Spleen (tissue), 13 donors: ENCODE measurements around the gene TMEM198. TPM values are rescaled to one million over a fixed set of nuclear protein-coding genes. Genes with fewer than 3 reads are reported as not detected.

ENCODE experiments used
- DNase-seq: peaks from one replicate; pipeline ENCODE4 v3.0.0-alpha.2; 2020
- H3K27ac ChIP-seq, 8 donors: fragments of 200-600 bp; sonication (generic) in 7 of 8; 1 replicate in 4 of 8; 2 replicates in 4 of 8; pipeline versions ENCODE4 v1.5.0 to v1.8.0; 2016 to 2021; ENCODE audit warnings: inconsistent platforms in 4 of 8, mild to moderate bottlenecking in 4 of 8, moderate library complexity in 1 of 8
- H3K27me3 ChIP-seq, 7 donors: fragments of 200-600 bp; sonication (generic) in 6 of 7; replicated peaks in 1 of 7; 1 replicate in 4 of 7; 2 replicates in 3 of 7; pipeline versions ENCODE4 v1.5.0 to v1.8.0; 2016 to 2021; ENCODE audit warnings: inconsistent platforms in 3 of 7, mild to moderate bottlenecking in 1 of 7
- H3K36me3 ChIP-seq, 6 donors: fragments of 200-600 bp; sonication (generic) in 5 of 6; 1 replicate in 4 of 6; 2 replicates in 2 of 6; pipeline versions ENCODE4 v1.5.0 to v1.8.0; 2016 to 2021; ENCODE audit warnings: inconsistent platforms in 2 of 6
- H3K4me1 ChIP-seq, 6 donors: fragments of 200-600 bp; sonication (generic) in 5 of 6; 1 replicate in 3 of 6; 2 replicates in 3 of 6; pipeline versions ENCODE4 v1.5.0 to v1.8.0; 2016 to 2021; ENCODE audit warnings: inconsistent platforms in 3 of 6
- H3K4me3 ChIP-seq, 8 donors: fragments of 200-600 bp; sonication (generic) in 7 of 8; 1 replicate in 4 of 8; 2 replicates in 4 of 8; pipeline versions ENCODE4 v1.5.0 to v1.8.0; 2016 to 2021; ENCODE audit warnings: inconsistent platforms in 4 of 8, mild to moderate bottlenecking in 4 of 8, moderate library complexity in 2 of 8
- H3K9me3 ChIP-seq, 8 donors: fragments of 200-600 bp; sonication (generic) in 7 of 8; 1 replicate in 4 of 8; 2 replicates in 4 of 8; pipeline versions ENCODE4 v1.5.0 to v1.8.0; 2016 to 2021; ENCODE audit warnings: inconsistent platforms in 4 of 8
- POLR2A ChIP-seq, 3 donors: fragments of 450-650 bp; IDR thresholded peaks; one replicate each; pipeline ENCODE4 v1.5.1; 2017; ENCODE audit warnings: antibody characterized with exemption in 3 of 3, mild to moderate bottlenecking in 1 of 3
- POLR2AphosphoS5 ChIP-seq, 3 donors: sonication (generic); formaldehyde crosslinking; IDR thresholded peaks; one replicate each; pipeline ENCODE4 v1.5.1; 2017; ENCODE audit warnings: antibody characterized with exemption in 3 of 3
- whole genome bisulfite sequencing, 5 donors: extraction: QIAGEN DNeasy Blood & Tissue Kit in 3 of 5; methylation state at CpG; one replicate each; pipeline versions ENCODE4 v1.1.5 to v1.1.7; 2013 to 2018; 5-methylcytosine and 5-hydroxymethylcytosine counted together
- intact Hi-C: fragments of 100-400 bp; cut with DNase I; formaldehyde crosslinking; loops from one replicate; pipeline ENCODE4 v1.15.0; 2023; ENCODE audit warnings: low total_unique reads
- long read RNA-seq, 2 donors: transcript quantifications; one replicate each; lab custom pipeline, GENCODE V29; 2026
- polyA plus RNA-seq, 3 donors: library from polyadenylated mRNA; stranded (reverse); fragments of 200-250 nt; gene quantifications; one replicate each; pipeline ENCODE4 v1.2.1, GENCODE V29; 2013
- total RNA-seq, 7 donors: library from RNA; depleted of rRNA in 3 of 7; stranded (reverse); fragments of >200 nt in 3 of 7; fragmentation: NEBNext Ultra II Directional in 4 of 7; extraction: Animal tissue kit (Norgen Biotek cat#: 25700) in 4 of 7; gene quantifications; one replicate each; pipeline versions ENCODE4 v1.1.0 to v1.2.1, GENCODE V29; 2016 to 2021
- TF ChIP-seq, protein P1 (sequence below), 11 experiments: fragments of 200-600 bp in 7 of 11; fragments of 450-650 bp in 4 of 11; sonication (generic) in 4 of 11; IDR thresholded peaks in 8 of 11; conservative IDR thresholded peaks in 3 of 11; 1 replicate in 7 of 11; 2 replicates in 4 of 11; pipeline versions ENCODE4 v1.4.0 to v1.8.0; 2016 to 2021; ENCODE audit warnings: antibody characterized with exemption in 11 of 11, inconsistent platforms in 4 of 11, mild to moderate bottlenecking in 1 of 11
- donor health status: healthy with polysubstance abuse.
- donor health status: DM: no; HTN: no; CAD: no; lungs with moderate emphysema.
- donor health status: DM: no; HTN: no; CAD: no.
- donor health status: Bipolar disorder and iron deficiency.
- donor health status: healthy.
- donor health status: DM: no; HTN: no; CAD: no.
- donor health status: DM: yes; HTN: yes; CAD: no.

TMEM198 gene, protein sequence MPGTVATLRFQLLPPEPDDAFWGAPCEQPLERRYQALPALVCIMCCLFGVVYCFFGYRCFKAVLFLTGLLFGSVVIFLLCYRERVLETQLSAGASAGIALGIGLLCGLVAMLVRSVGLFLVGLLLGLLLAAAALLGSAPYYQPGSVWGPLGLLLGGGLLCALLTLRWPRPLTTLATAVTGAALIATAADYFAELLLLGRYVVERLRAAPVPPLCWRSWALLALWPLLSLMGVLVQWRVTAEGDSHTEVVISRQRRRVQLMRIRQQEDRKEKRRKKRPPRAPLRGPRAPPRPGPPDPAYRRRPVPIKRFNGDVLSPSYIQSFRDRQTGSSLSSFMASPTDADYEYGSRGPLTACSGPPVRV
- 1 to 10 TPM in 5 of 7 donors, under 1 TPM in 2; 0.39 to 2.8 (median 1.1) TPM for total RNA-seq
- 1 to 10 TPM; 1.1 to 2.1 (median 1.5) TPM for polyA plus RNA-seq
- long read RNA-seq, donor 1 = 0 reads
- long read RNA-seq, donor 2 = 0 reads

DNA sequence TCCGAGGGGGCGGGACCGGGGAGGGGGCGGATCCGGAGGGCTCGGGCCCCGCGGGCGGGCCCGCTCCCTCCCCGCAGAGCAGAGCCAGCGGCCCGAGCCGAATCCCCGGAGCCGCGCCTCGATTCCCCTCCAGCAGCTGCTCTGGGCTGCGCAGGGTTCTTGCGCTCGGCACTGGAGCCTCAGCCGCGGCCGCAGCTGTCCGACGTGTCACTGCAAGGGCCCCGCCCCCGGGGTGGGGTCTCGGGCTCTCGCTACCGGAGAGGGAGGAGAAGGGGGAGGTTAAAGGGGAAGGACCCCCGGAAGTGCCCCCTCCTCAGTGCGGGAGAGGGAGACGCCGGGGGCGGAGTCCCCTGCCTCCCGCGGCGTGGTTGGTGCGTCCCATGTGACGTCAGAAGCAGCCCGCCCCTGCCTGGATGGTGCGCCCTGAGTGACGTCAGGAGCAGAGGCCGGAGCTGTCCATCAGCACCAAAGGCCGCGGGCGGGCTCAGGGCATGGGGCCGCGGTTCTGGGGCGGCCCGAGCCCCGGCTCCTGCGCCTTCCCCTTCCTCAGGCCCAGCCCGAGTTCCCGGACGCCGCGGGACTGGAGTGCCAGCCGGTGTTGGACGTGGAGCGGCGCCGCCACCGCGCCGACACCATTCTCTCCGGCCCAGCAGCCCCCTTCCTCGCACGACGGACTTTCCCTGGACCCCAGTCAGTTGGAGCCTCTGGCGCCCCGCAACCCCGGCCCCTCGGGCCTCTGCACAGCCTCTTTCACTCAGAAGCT is at the start of gene TMEM198, which contains the start of gene CHPF:
TSS of gene TMEM198 (plus strand) at position 433 of the 763 bp plus-strand sequence. CDS start 700 bp downstream, outside the sequence.
TSS of gene CHPF (minus strand) at position 214 of the 763 bp plus-strand sequence. CDS start 271 bp downstream, outside the sequence.
- H3K27me3 ChIP-seq = peaks cover 0 to 98% (median 7%) of the 10 kb centered on the region in 7 donors
- peaks cover 0 to 19% (median 6%) of the 10 kb centered on the region in 6 donors for H3K36me3 ChIP-seq
- TF ChIP-seq, protein P1, sequence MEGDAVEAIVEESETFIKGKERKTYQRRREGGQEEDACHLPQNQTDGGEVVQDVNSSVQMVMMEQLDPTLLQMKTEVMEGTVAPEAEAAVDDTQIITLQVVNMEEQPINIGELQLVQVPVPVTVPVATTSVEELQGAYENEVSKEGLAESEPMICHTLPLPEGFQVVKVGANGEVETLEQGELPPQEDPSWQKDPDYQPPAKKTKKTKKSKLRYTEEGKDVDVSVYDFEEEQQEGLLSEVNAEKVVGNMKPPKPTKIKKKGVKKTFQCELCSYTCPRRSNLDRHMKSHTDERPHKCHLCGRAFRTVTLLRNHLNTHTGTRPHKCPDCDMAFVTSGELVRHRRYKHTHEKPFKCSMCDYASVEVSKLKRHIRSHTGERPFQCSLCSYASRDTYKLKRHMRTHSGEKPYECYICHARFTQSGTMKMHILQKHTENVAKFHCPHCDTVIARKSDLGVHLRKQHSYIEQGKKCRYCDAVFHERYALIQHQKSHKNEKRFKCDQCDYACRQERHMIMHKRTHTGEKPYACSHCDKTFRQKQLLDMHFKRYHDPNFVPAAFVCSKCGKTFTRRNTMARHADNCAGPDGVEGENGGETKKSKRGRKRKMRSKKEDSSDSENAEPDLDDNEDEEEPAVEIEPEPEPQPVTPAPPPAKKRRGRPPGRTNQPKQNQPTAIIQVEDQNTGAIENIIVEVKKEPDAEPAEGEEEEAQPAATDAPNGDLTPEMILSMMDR (IDR thresholded peaks at IDR 0.05 in 8 of 11, conservative IDR thresholded peaks at IDR 0.05 in 3 of 11) = no peak
- TF ChIP-seq POLR2AphosphoS5 (IDR thresholded peaks at IDR 0.05) = peak; percentile 41 to 80 (median 75)
- intact Hi-C loops = loop anchor here (5.0 kb wide), 1 partner anchor 99 kb away; no protein-coding TSS in a partner anchor
- WGBS, 5 donors = 0 to 3% (median 1%) methylated on average over 18 to 75 of the region's 75 CpGs
- H3K4me3 ChIP-seq = peak within 1 kb of the TSS; percentile 36 to 83 (median 76)
- H3K9me3 ChIP-seq = no peaks in the 10 kb centered on the region
- peaks cover 19 to 40% (median 35%) of the 10 kb centered on the region in 6 donors for H3K4me1 ChIP-seq
- DNase-seq = peak; percentile 96
- peak within 1 kb of the TSS; percentile 3 to 87 (median 84) for H3K27ac ChIP-seq

DNA sequence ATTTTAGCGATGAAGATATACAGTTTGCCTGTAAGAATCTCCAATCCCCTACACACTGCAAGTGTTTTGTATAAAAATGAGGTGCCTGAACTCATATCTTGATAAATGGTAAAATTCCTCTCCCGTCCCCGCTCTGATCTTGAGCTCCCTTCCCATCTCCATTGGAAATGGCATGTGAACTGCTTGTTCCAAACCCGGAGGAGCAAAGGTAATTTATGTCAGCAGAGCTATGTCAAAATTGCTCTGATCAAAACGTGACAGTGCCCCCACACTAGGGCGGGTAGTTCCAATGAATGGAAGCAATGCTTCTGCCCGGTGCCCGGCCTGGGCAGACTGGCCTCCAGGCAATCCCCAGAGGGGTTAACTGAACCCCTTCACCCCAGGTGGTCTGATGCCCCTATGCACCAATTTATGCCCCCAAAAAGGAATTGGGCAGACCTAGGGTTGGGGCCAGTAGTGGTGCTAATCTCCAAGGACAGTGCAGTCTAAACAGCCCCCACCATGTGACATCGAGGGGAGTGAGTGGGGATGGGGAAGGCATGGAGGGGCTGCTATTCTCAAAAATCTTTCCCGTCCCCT is 48.8 kb upstream of the TMEM198 start:
- Histone ChIP-seq H3K9me3 (no peaks in the 10 kb centered on the region), H3K27ac (no peak overlapping the region), H3K4me3 (no peak overlapping the region), H3K27me3 (peaks cover 8 to 82% (median 64%) of the 10 kb centered on the region in 7 donors), H3K36me3 (no peaks in the 10 kb centered on the region), H3K4me1 (peaks cover 19 to 44% (median 29%) of the 10 kb centered on the region in 6 donors)
- TF ChIP-seq POLR2A (IDR thresholded peaks at IDR 0.05) (no peak), POLR2AphosphoS5 (IDR thresholded peaks at IDR 0.05) (no peak)
- TF ChIP-seq, protein P1 (IDR thresholded peaks at IDR 0.05 in 8 of 11, conservative IDR thresholded peaks at IDR 0.05 in 3 of 11) = no peak
- 27 to 35% (median 30%) methylated on average over 7 to 10 of the region's 10 CpGs for WGBS, 5 donors
- no peak for DNase-seq
- intact Hi-C loops = no loop called here

DNA sequence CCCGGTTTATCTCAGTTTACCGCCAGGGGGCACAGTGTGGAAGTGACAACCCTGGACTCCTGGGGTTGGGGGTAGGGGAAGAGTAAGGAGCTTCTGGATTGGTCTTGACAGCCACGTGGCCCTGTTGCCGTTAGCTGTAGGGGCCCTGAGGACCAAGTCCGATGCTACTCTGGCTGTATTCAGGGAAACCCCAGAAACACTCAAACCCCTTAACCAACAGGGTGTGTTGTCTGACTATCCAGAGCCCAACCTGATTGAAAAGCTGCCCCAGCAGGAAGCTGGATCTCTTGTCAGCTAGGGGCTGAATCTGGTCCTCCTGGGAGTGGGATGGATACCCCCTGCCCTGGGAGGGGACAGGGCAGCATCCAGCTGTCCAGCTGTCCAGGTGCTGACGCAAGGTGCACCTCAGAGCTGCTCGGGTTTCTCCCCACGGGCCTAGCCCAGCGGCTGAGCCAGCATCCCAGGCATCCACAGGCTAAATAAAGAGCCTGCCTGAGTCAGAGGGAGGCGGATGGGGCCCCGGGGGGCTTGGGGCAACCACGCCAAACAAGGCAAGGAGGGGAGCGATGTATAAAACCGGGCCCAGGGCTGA is 48.2 kb upstream of the TMEM198 start:
- DNase-seq = no peak
- TF ChIP-seq, protein P1 (IDR thresholded peaks at IDR 0.05 in 8 of 11, conservative IDR thresholded peaks at IDR 0.05 in 3 of 11) = peak in 9 of 11 experiments; percentile 28 to 67 (median 53)
- TF ChIP-seq POLR2A (IDR thresholded peaks at IDR 0.05) = no peak
- H3K4me3 ChIP-seq = no peak overlapping the region

More for the DNA sequence above, 48.2 kb upstream of the TMEM198 start:
- intact Hi-C loops = no loop called here
- 26 to 39% (median 29%) methylated on average over 5 to 14 of the region's 14 CpGs for WGBS, 5 donors
- Histone ChIP-seq H3K36me3 (no peaks in the 10 kb centered on the region), H3K27me3 (peaks cover 8 to 76% (median 64%) of the 10 kb centered on the region in 7 donors), H3K27ac (no peak overlapping the region), H3K9me3 (no peaks in the 10 kb centered on the region), H3K4me1 (peaks cover 19 to 49% (median 32%) of the 10 kb centered on the region in 6 donors)
